Measurements from ENCODE around the gene ARHGEF38.
A peak's percentile ranks its signal among the peaks of the same experiment; 100 is the strongest.
"Not testable (repeated sequence)": the region's sequence is repeated elsewhere in the genome, so short reads cannot be mapped to it uniquely, and the experiment has no call there.

ARHGEF38 gene

GRCh38 chr4:105659190-105659589, 106.8 kb downstream of the ARHGEF38 start:
- DNase-seq, result no peak

- DNase-seq, result no peak
These were observed 108.6 kb downstream of the ARHGEF38 start for GRCh38 chr4:105661028-105661427.

DNA sequence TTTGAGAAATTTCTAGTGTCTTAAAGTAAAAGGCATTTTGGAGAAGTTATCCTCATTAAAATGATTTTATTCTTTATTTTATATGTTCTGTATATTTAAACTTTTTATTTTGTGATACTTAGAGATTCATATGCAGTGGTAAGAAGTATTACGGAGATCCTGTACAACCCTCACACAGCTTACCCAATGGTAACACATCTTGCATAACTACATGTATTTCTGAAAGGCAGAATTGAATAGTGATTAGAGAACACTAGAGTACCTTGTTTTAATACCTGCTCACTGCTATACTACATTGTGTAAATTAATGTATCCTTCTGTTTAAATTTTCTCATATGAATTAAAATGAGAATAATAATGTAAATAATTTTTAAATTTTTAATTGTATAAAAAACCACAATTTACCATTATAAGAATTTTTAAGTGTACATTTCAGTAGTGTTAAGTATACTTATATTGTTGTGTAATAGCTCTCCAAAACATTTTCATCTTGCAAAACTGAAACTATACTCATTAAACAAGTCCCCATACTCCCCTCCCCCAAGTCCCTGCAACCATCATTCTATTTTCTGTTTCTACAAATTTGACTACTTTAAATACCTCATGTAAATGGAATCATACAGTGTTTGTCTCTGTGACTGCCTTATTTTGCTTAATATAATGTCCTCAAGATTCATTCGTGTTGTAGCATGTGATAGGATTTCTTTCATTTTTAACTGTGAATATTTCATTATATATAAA, 110.7 kb downstream of the ARHGEF38 start:
- DNase-seq, result no peak

DNA sequence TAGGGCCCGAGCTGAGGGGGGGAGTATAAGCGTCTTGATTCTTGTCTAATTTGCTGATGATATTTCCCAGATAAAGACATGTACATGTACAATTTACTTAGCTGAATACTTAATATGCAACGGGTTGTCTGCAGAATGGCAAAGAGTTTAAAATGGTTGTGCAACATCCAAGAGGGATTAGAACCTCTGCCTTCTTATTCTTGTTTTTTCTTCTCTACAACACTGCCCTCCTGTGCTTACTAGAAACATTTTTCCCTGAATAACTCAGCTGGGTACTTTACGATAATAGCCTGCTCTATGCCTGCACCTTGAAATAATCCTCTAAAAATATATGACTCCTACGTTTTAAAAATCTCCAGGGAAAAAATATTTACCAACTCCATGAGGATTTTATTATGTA, 114.3 kb downstream of the ARHGEF38 start:
- DNase-seq, result no peak

- DNase-seq, result no peak
These were observed 118.3 kb downstream of the ARHGEF38 start for GRCh38 chr4:105670684-105671083.

DNA sequence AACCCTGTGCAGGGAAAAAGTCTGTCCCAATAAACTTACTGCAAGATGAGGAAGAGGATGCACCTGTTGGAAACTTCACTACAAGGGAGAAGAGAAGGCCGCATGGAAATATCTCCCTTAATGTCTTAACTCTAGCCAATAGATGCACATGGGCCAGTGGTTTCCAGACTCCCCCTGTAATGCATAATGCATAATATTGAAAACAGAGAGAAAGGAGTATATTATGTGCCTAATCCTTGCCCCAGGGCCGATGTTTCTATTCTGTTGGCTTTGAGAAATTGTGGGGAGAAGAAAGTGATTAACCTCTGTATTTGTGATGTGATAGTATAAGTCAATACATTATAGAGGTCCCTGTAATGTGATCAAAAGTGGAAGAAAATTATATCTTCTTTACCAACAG, 118.9 kb downstream of the ARHGEF38 start:
- DNase-seq, result no peak

DNA sequence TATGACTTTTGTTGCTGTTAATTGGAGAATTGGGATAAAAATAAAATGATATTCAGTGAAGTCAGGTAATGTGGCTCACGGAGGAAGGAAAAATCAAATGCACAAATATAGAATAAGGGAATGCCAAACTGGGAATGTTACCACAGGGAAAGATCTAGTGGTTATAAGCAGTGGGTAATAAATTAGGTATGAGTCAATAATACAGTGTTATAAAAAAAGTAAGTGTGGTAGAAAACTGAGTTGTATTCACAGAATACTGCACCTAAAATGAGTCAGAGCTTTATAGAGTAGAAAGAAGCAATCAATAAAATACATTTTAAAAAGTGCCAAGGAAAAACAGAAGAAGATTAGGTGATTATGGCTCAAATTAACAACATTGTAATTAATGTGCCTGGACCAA, 121.6 kb downstream of the ARHGEF38 start:
- no peak for DNase-seq

DNA sequence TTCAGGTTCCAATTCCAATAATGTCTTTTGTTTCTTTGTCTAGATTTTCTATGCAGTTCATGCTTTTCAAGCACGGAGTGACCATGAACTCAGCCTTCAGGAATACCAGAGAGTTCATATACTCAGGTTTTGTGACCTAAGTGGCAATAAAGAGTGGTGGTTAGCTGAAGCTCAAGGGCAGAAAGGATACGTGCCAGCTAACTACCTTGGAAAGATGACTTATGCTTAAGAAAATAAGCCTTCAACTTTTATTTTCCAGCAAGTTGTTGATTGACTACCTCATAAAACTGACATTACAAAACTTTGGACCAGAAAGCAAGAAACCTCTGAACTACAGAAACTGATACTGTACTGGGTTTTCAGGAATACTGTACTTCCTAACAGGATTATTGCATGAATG, 125.3 kb downstream of the ARHGEF38 start:
- no peak for DNase-seq

- DNase-seq, result no peak
These were observed 126.8 kb downstream of the ARHGEF38 start for GRCh38 chr4:105679186-105679585.

- no peak for DNase-seq
These were observed 130.6 kb downstream of the ARHGEF38 start for GRCh38 chr4:105683038-105683437.

DNA sequence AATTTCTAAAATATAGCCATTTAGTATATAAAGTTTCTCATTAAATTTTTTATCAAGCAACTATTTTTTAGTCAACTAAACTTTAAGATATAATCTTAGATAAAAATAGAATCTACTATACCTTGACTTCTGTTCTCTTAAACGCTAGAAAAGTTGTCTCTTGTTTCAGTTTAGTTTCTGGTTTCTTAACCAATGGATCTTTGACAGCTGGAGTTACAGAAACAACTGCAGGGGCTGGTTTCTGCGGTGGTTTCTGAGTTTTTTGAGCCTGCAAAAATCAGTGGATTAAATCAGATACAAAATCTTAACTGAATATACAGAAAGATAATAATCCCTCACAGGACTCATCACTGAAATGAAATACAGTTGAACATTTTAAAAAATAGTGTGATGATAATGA, 134.2 kb downstream of the ARHGEF38 start:
- no peak for DNase-seq

GRCh38 chr4:105694812-105695211, 142.4 kb downstream of the ARHGEF38 start:
- DNase-seq, result not testable (repeated sequence)

- not testable (repeated sequence) for DNase-seq
These were observed 143.4 kb downstream of the ARHGEF38 start for GRCh38 chr4:105695832-105696231.

DNA sequence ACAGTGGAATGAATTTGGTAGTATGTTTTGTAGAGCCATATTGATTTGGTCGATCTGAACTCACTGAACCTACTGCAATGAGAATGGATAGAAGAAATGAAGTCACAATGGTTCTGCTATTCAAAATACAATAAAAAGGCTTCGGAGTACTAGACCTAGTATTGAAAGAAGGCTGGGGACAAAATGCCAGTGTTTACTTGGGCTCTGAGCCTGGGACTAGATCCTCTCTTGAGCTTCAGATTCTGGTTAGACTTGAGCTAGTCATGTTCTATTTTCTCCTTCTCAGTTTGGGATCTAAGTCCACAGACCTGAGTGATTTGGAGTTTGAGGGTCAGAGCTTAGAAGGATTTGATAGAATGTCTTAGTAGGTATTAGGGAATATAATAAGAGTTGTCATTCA, 146.2 kb downstream of the ARHGEF38 start:
- DNase-seq, result no peak

- no peak for DNase-seq
These were observed 155.4 kb downstream of the ARHGEF38 start for GRCh38 chr4:105707782-105708180.

DNA sequence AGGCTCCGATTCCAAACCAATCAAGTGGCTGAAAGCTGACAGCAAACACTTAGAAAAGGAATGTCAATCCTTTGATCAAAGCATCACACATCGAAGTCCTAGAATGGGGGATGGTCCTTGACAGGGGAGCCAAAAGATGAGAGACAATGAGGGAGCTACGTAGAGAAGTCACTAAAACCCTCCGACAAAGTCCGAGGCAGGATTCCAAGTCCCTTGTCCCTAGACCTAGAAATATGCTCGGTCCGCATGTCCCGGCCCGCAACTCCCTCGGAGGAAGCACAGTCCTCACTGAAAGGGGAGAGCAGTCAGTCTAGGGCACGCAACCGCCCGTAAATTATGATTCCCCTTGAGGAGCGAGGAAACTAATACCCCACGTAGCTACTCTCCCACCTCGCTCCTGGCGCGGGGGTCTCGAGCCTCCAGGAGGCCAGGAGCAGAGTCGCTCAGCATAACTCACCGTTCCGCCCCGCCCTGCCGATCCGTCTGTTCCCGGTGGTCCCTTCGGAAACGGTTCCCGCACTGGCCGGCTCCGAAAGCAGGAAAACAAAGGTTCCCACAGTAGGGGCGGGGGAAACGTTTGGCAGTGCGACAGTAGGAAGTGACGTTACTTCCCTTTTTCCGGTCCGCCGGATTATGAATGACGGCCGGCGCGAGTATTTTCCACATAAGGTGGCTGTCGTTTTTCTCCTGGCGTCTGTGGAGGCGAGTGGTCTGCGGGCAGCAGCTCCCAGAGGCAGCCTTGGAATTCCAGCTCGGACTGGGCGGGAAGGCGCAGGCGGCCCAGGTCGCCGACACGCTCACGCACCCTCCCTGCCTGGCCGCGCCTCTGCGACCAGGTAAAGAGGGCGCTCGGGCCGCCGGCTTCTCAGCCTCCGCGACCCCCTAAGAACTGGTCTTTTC, 156.0 kb downstream of the ARHGEF38 start, which contains the start of the genes GSTCD and INTS12:
GSTCD (plus strand) TSS at position 604 of the 900 bp plus-strand sequence. CDS start 8,830 bp downstream, outside the sequence.
INTS12 (minus strand) TSS at position 509 of the 900 bp plus-strand sequence. CDS start 8,684 bp downstream, outside the sequence.
- peak; percentile 90 to 93 for DNase-seq

- no peak for DNase-seq
These were observed 156.6 kb downstream of the ARHGEF38 start for GRCh38 chr4:105709081-105709450.

DNA sequence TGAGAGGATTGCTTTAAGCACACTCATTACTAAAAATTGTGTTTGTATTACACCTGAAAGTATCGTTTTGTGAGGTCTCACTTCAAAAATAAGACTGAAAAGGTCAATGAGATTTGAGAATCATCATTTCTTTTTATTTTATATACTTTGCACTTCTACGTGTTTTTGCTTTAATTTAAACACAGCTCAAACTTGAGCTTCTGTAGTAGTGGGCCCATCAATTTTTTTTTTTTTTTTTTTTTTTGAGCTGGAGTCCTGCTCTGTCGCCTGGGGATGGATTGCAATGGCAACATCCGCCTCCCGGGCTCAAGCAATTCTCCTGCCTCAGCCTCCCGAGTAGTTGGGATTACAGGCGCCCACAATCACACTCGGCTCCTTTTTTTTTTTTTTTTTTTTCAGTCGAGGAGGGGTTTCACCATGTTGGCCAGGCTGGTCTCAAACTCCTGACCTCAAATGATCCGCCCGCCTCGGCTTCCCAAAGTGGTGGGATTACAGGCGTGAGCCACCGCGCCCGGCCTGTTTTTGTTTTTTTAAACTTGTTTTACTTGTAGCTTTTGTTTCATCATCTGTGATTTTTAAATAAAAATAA, 157.7 kb downstream of the ARHGEF38 start:
- no peak for DNase-seq

DNA sequence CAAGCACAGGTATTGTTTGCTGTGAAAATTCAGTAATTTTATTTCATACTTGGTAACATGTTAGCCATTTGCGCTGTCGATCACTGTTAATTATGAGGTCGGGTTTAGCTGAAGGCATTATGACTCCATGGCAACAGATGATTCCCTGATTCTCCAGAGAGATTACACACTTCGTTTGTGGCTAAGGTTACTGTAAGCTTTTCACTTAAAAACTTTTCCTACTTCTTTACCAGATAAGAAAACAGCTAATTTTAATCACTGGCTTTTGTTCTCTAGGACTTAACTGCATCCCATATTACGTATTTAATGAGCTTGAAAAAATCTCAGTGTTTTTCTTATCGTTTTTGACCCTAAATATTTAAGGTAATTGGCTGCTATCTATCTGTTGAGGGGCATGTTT, 158.3 kb downstream of the ARHGEF38 start:
- no peak for DNase-seq

DNA sequence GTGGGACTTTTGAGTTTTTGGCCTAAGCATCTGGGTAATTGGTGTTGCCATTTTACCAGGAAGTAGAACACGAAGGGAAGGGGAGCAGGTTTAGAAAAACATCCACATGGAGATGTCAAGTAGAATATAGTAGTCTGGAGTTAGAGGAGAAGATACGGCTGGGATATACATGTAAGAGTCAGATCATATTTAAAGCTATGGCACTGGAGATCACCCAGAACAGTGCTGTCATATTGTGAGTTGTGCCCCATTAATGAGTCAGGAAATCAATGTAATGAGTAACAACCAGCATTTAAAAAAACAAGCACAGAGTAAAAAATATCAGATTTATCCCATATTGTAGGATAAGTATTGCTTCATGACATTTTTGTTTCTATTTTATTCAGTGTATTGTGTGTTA, 160.3 kb downstream of the ARHGEF38 start:
- DNase-seq, result no peak

DNA sequence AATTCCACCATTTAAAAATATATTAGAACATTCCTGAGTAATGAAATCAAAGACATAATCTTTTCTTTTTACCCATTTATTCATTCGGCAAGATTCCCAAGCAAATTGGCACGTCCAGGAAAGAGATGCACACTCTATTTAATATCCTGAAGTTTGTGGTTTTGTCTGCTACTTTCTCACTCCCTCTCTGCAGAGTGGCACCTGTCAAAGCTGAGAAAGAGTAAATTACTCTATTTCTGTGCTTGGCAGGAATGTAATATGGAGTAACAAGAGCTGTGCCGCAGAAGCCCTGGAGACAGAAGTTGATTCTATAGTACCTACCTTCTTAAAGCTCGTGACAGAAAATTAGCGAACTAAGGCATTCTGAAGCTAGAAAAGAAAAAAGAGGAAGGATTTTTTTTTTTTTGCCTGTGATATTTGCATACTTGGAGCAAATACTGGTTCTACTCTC, 161.7 kb downstream of the ARHGEF38 start:
- no peak for DNase-seq

DNA sequence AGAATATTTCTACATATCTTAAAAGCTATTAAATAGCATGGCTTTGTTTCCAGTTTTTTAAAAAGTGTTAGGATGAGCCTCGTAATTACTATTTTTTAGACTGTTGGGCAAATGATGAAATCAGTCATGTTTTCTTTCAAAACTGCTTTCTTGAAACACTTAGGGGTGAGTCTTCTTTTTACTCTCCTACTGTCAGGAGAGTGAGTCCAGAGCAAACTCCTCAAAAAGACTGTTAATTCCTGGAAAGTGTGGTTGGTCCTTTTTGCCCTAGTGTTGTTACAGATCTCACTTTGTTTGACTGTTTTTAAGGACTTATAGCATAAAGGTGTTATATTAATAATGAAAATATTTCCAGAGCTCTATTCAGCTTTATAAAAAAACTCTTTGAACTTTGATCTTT, 162.5 kb downstream of the ARHGEF38 start:
- no peak for DNase-seq

GRCh38 chr4:105715692-105716278, 163.4 kb downstream of the ARHGEF38 start:
- DNase-seq, result no peak

Data from activated CD4-positive, alpha-beta T cell treated with anti-CD3 and anti-CD28 coated beads, Interleukin-2, amount 50 U/mL, for 48 hours (primary cell).